Hepatocyte (in vitro differentiated cells): ENCODE data around the gene ALG12.

ENCODE experiments used
- EZH2 ChIP-seq: fragments of 200-600 bp; sonication (generic); IDR thresholded peaks from 2 replicates; pipeline ENCODE4 v1.6.1; 2016; ENCODE audit warnings: antibody characterized with exemption, mild to moderate bottlenecking, borderline replicate concordance
- EZH2phosphoT487 ChIP-seq: fragments of 200-600 bp; sonication (generic); IDR thresholded peaks from one replicate; pipeline ENCODE4 v1.6.1; 2018; ENCODE audit warnings: antibody characterized with exemption, mild to moderate bottlenecking, low read depth, moderate library complexity; ENCODE audit not compliant: unreplicated experiment, severe bottlenecking
- TF ChIP-seq, protein P1 (sequence below): fragments of 200-600 bp; sonication (generic); IDR thresholded peaks from 2 replicates; pipeline ENCODE4 v1.5.1; 2016; ENCODE audit warnings: antibody characterized with exemption, mild to moderate bottlenecking; ENCODE audit not compliant: poor library complexity

DNA sequence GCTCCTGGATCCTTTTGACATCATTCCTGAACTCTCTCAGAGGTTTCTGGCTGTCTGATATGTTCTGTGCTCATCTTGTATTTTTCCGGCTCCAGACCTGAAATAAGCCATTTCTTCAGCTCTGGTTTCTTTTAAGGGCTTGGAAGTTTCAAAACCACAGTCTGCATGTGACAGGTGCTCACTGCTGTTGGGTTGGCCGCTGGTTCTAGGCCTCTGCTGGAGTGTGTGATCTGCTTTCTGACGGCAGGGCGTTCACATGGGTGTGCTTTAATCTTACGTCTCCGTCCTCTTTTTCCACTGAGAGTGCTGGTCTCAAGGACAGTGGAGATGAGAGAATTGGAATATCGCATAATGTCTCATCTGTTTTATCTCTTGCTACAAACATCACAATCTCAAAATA is 54.3 kb downstream of the ALG12 start:
- TF ChIP-seq, protein P1, sequence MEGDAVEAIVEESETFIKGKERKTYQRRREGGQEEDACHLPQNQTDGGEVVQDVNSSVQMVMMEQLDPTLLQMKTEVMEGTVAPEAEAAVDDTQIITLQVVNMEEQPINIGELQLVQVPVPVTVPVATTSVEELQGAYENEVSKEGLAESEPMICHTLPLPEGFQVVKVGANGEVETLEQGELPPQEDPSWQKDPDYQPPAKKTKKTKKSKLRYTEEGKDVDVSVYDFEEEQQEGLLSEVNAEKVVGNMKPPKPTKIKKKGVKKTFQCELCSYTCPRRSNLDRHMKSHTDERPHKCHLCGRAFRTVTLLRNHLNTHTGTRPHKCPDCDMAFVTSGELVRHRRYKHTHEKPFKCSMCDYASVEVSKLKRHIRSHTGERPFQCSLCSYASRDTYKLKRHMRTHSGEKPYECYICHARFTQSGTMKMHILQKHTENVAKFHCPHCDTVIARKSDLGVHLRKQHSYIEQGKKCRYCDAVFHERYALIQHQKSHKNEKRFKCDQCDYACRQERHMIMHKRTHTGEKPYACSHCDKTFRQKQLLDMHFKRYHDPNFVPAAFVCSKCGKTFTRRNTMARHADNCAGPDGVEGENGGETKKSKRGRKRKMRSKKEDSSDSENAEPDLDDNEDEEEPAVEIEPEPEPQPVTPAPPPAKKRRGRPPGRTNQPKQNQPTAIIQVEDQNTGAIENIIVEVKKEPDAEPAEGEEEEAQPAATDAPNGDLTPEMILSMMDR = no peak
- TF ChIP-seq EZH2phosphoT487 (no peak), EZH2 (no peak)
